Activated CD8-positive, alpha-beta memory T cell treated with anti-CD3 and anti-CD28 coated beads for 48 hours (primary cell): ENCODE measurements around the gene ADCY7.
"Not testable (repeated sequence)": the region's sequence is repeated elsewhere in the genome, so short reads cannot be mapped to it uniquely, and the experiment has no call there.

Experiments
- DNase-seq, 3 experiments: peaks; one replicate each; pipeline ENCODE4 v3.0.0-alpha.2; 2020; ENCODE audit warnings: low read depth in 2 of 3, low spot score in 2 of 3

Gene ADCY7

DNA sequence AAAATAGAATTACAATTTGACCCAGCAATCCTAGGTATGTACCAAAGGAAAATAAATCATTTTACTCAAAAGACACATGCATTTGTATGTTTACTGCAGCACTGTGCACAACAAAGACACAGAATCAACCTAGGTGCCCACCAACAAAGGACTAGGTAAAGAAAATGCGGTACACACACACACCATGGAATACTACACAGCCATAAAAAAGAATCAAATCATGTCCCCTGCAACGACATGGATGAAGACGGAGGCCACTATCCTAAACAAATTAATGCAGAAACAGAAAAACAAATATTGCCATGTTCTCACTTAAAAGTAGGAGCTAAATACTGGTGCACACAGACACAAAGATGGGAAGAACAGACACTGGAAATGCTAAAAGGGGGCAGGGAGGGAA lies 66.2 kb downstream of the ADCY7 start:
- no peak for DNase-seq

DNA sequence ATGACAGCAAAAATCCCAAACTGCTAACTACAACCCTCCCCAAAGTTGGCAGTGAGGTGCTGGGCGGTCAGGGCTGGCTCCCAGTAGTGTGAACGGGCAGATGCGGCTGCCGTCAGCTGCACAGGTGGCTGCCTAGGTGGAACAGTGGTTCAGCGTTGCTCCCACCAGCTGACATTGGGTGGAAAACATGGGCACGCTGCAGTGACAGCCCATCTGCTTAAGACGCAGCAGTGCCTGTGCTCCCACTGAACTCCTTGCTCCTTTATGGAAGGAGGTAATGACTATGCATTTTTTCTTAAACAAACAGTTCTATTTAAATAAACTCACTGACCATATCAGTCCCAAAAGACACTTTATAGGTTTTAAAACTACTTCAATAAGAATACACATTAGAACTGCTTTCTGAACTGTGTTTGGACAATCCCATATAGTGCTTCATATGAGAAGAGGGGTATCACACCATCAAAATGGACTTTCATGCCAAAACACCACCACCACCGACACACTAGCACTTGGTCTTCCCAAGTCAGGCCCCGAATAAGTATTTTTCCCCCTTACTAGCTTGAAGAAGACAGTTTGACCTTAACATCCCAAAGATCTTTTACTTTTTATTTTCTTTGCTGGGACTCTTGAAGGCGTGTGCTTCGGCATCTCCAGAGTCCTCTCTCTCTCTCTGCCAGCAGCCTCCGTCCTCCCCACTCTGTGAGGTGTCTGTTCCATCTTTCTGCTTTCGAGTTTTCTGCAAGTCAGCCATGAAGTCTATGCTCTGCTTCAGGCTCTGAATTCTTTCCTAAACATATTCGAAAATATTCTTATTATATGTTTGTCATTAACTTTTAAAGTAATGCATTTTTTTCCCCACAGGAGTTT lies 68.0 kb downstream of the ADCY7 start:
- DNase-seq = no peak

GRCh38 chr16:50335196-50335958 lies 69.0 kb downstream of the ADCY7 start:
- DNase-seq = no peak

DNA sequence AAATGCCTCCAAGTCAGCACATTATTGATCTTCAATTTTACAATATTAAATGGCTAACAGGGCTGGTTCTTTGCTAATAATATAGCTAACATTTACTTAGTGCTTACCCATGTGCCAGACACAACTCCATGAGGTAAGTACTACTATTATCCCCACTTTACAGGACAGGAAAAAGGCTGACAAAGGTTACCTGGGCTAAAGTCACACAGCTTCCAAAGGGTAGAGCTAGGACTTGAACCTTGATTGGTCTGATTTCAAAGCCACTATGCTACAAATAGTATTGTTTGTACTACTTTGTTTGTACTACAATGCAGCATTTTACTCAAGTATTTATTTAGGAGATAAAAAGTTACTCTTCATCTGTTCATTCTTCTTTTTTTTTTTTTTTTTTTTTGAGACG lies 70.5 kb downstream of the ADCY7 start:
- no peak for DNase-seq

GRCh38 chr16:50338371-50339231 lies 72.2 kb downstream of the ADCY7 start:
- no peak for DNase-seq

- no peak for DNase-seq
These were observed 74.2 kb downstream of the ADCY7 start for GRCh38 chr16:50340578-50340977.

DNA sequence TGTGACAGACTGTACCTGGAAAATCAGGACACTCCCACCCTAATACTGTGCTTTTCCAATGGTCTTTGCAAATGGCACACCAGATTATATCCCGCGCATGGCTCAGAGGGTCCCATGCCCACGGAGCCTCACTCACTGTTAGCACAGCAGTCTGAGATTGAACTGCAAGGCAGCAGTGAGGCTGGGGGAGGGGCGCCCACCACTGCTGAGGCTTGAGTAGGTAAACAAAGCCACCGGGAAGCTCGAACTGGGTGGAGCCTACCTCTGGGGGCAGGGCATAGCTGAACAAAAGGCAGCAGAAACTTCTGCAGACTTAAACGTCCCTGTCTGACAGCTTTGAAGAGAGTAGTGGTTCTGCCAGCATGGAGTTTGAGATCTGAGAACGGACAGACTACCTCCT lies 77.2 kb downstream of the ADCY7 start:
- DNase-seq = not testable (repeated sequence)

GRCh38 chr16:50345210-50345609 lies 78.9 kb downstream of the ADCY7 start:
- DNase-seq = not testable (repeated sequence)

DNA sequence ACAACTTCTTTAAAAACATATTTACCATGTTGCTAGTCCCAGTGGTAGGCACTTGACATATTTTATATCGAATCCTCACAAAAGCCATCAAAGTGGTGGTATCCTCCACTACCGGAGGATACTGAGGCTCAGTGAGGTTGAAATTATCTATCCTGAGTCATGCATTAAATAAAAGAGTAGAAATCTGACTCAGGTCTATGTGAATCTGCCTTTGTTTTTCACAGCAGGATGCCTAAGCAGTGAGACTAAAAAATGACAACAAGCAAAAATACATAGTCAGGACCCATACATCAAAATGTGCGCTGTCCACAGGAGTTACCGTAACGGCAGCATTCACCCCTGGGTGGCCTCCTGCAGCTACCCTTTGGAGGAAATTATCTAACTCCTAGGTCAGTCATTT lies 84.8 kb downstream of the ADCY7 start:
- DNase-seq = no peak

DNA sequence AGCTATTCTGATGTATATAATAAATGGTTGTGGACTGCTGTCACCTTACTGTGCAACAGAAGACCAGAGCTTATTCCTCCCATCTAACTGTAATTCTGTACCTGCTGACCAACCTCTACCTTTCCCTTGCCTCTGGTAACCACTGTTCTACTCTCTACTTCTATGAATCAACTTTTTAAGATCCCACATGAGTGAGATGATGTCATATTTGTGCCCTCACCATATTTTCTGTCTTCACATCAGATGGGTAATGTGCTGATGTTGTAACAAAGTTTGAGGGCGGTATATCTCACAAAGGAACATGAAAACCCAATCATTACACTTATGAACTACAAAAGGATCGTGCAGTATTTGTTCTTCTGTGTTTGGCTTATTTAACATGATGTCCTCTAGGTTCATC lies 85.6 kb downstream of the ADCY7 start:
- DNase-seq = no peak

GRCh38 chr16:50354082-50354481 lies 87.7 kb downstream of the ADCY7 start:
- DNase-seq = no peak

- no peak for DNase-seq
These were observed 88.5 kb downstream of the ADCY7 start for GRCh38 chr16:50354629-50355456.

DNA sequence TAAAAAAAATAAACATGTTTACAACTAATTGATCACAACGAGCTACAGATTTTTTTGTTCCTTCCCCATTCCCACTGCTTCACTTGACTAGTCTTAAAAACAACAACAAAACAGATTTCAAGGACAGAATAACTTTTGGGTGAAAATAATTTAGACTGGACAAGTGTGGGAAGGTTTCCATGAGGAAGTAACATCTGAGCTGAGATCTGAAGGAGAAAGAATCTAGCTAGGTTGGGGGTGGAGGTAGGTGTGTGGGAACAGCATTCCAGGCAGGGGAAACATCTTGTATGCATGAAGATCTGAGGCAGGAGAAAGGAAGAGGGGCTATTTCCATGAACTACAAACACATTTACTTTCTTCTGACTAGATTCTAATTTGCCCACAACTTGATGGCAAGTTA lies 93.3 kb downstream of the ADCY7 start:
- no peak for DNase-seq

DNA sequence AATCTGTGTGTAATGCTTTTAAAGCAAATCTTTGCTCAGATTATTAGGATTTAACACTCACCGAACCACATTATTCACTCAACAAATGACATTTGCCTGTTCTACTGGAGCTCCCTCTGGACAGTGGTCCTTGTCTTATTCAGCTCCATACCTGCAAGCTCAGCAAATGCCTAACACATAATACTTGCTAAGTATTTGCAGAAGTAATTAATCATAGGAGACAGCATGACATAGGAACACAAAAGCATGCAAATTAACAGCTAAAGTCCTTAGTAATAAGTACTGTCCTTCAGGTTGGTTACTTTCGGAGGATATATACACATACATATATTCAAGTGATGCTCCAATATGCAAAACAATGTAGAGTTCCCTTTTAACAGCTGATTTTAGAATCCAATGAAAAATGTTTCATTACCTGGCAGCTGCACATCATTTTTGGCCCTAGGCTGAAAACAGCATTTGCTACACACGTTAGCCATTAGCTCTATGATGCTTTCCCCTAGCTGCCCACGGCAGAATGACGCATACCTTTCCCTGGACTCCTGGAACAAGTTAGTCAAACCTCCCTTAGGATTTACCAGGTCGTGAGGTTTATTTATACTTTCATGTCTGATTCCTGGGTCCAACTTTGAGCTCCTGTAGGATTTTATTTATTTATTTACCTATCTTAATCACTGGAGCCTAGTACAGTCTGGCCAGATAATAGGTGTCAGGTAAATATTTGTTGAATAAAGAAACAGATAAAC lies 93.9 kb downstream of the ADCY7 start:
- DNase-seq = no peak

DNA sequence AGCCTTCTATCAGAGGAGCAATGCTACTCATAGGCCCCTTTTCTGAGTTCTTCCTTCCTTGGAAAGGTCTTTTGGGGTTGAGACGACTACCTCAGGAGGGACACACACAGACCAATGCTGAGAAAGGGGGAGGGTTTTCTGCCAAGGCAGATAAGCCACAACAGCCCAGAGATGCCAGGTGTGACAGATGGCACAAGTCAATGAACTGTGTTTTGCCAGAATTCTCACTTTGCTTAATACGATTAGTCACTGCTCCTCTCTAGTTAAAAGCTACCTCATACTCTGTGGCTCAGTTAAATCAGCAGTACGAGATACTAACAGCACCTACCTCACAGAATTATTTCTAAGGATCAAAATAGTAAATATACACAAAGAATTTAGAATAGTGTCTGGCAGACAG lies 94.4 kb downstream of the ADCY7 start:
- no peak for DNase-seq

GRCh38 chr16:50363656-50364055 lies 97.3 kb downstream of the ADCY7 start:
- DNase-seq = no peak

GRCh38 chr16:50365791-50366575 lies 99.6 kb downstream of the ADCY7 start:
- no peak for DNase-seq
